HTR-8/SVneo (cell line): ENCODE measurements around the gene HPSE2.

Experiments used
- DNase-seq: peaks from one replicate; pipeline ENCODE4 v3.0.0; 2011; ENCODE audit warnings: low spot score, mixed read lengths; ENCODE audit not compliant: insufficient read length
- FAIRE-seq: peaks from 2 replicates; lab custom pipeline; 2011; peaks lifted over from hg19 to GRCh38; lab: Jason Lieb, UNC

The HPSE2 gene

GRCh38 chr10:98642281-98642680 is 593.4 kb downstream of the HPSE2 start:
- FAIRE-seq (no peak), DNase-seq (no peak)

DNA sequence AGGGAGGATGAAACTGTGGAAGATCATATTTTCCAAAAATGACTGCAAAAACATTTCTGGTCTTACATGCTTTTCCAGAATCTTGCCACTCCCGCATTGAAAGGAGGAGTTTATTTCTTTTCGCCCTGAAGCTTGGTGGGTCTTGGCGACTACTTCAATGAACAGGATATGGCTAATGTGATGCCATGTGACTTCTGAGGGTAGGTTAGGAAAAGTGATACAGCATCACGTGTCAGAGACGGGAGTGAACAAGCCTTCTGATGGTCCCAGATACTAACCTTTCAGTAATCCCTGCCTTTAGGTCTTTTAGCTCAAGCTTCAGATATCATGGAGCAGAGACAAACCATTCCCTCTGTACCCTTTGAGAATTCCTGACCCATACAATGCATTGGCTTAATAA is 596.7 kb downstream of the HPSE2 start:
- DNase-seq (no peak), FAIRE-seq (no peak)

DNA sequence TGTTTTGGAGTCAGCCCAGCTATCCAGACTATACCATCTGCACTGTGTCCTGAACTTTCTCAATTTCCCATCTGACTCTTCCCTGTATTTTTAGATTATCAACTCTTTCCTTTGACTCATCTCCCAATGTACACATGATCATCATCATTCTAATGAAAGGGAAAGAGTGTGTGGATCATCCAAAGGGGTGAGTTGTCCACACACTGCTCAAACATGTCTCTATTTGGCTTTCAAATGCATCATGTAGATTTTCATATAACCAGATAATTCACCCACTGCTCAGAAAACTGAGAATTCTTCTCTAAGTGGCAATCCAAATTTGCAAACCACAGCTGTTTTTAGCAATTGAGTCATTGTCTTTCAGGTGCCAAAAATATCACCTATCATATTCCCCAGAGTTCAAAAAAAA is 598.7 kb downstream of the HPSE2 start:
- DNase-seq (no peak), FAIRE-seq (no peak)

DNA sequence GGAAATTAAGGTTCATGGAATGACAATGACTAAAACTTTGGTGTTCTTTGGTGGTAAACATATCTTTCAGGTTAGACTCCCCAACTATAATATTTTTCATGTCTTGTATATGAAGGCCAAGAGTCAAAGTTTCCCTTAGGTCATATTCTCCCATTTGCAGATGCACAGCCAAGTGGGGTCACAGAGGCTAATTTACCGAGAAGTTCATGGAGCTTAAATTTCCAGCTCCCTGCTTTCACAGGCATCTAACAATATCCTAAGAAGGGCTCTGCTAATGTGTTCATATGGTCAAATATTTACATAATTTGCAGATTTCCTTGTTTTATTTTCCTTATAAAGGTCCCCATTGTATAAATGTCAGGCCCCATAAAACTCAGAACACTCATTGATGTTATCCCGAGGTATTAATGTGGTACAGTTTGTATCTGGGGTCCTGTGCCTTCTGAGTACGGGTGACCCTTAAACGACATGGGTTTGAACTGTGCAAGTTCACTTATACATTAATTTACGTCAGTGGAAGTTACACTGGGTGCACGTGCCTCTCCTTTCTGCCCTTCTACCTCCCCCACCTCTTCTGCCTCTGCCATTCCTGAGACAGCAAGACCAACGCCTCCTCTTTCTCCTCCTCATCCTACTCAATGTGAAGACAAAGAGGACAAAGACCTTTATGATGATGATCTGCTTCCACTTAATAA is 603.0 kb downstream of the HPSE2 start:
- FAIRE-seq (no peak), DNase-seq (no peak)

- no peak for DNase-seq
- no peak for FAIRE-seq
These were observed 607.4 kb downstream of the HPSE2 start for GRCh38 chr10:98628206-98628605.

- FAIRE-seq = no peak
- DNase-seq = no peak
These were observed 607.9 kb downstream of the HPSE2 start for GRCh38 chr10:98627711-98628110.

GRCh38 chr10:98624963-98625362 is 610.7 kb downstream of the HPSE2 start:
- DNase-seq (no peak), FAIRE-seq (no peak)

GRCh38 chr10:98623176-98623575 is 612.5 kb downstream of the HPSE2 start:
- DNase-seq = no peak
- FAIRE-seq = no peak

- FAIRE-seq = no peak
- DNase-seq = no peak
These were observed 614.0 kb downstream of the HPSE2 start for GRCh38 chr10:98621630-98622029.

- no peak for FAIRE-seq
- no peak for DNase-seq
These were observed 615.1 kb downstream of the HPSE2 start for GRCh38 chr10:98620503-98620902.

DNA sequence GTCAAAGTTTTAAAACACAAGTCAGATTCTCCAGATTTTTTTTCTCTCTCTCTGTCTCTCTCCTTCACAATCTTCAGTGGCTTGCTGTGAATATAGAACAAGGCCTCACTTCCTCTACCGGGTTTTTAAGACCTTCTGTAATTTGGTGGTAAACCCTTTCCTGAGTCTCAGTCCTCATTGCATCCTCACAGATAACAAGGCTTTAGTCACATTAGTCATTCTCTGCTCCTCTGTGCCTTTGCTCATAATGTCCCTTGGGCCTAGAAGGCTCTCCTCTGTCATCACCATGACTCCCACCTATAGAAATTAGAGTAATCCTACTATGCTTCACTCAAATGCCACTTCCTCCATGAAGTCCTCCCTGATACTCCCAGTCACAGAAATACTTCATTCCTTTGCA is 616.2 kb downstream of the HPSE2 start:
- no peak for DNase-seq
- FAIRE-seq = no peak

DNA sequence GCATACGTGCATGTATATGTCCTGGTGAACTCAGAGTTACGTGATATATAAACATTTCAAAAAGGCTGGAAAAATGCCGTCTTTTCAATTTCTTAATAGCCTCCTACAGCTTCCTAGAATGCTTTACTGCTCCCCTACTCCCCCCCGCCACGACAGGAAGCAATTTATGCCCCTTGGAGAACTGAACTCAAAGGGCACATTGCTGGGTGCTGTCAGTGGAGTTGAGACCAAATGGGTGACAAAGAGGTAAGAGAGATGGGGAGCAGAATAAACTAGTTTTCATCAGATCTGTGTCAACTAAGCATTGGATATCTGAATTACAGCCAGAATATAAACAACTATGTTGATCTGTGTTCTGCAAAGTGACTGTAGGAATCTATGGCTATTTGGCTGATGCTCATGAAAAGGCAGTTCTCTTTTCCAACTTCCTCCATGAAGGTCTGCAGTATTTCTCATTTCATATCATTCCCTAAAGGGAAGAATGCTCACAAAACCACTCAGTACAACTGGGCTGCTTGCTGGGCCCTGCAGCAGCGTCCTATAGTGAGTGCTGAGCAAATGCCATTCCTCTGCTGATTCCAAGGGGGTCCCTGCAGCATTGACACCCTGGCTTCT is 617.6 kb downstream of the HPSE2 start:
- FAIRE-seq (no peak), DNase-seq (no peak)

GRCh38 chr10:98613446-98613845 is 622.2 kb downstream of the HPSE2 start:
- FAIRE-seq (no peak), DNase-seq (no peak)

- DNase-seq (no peak), FAIRE-seq (no peak)
These were observed 624.2 kb downstream of the HPSE2 start for GRCh38 chr10:98611436-98611835.

DNA sequence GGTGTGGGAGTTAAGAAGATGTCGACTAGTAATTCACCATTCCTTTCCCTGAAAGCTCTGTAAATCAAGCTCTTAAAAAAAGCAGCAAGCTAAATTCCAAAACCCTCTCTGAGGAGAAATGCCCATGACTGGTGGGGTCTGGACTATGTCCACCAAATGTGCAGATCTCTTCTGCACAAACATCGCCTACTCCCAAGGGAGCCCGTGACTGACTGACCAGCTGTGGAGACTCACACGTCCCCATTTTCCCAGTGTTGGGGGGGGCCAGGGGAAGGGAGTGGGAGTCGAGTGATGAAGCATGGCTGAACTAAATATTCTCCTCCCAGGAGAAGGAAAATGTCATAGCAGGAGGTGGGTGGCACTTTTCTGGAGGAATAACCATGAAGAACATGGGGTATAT is 624.8 kb downstream of the HPSE2 start:
- no peak for FAIRE-seq
- DNase-seq = no peak

DNA sequence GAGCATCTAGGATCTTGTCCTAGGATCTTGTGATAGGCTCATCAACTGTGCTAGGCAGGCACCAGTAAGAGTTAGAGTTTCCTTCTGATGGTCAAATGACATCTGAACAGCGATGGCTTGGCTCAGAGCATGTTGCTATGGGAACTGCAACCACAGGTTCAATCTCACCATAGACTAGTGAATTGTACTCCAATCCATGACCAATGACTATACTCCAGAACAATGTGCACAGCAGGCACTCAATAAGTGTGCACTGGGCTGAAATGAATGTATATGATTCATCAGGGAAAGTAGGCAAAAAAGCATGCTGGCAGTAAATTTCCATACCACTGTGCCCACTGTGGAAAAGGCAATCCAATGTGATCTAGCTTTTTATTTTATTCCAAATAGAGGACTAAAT is 625.4 kb downstream of the HPSE2 start:
- FAIRE-seq = no peak
- DNase-seq = no peak

- FAIRE-seq = no peak
- no peak for DNase-seq
These were observed 626.4 kb downstream of the HPSE2 start for GRCh38 chr10:98609265-98609664.

GRCh38 chr10:98608411-98608810 is 627.2 kb downstream of the HPSE2 start:
- no peak for FAIRE-seq

GRCh38 chr10:98602224-98602623 is 633.4 kb downstream of the HPSE2 start:
- no peak for DNase-seq
- FAIRE-seq = no peak

More at GRCh38 chr10:98608411-98608810, 627.2 kb downstream of the HPSE2 start:
- DNase-seq = no peak

GRCh38 chr10:98599032-98599610 is 636.5 kb downstream of the HPSE2 start:
- DNase-seq = no peak
- no peak for FAIRE-seq

GRCh38 chr10:98596404-98596803 is 639.2 kb downstream of the HPSE2 start:
- FAIRE-seq (no peak), DNase-seq (no peak)

DNA sequence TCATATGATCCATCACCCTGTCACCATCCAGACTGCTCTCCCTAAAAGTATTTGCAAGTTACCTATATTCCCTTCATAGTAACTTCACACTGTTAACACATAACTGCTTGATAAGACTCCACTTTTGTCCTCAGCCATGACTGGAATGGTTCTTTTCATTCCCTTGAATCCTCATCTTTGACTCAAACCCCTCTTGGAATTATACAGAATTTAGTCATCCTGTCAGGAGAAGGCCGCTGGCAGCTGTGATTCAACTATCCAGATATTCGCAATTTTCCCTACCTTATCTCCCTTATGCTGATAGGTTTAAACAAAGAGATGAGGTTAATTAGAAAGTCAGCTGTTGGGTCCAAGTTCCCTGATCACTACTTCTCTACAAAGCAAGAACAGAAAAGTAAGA is 646.0 kb downstream of the HPSE2 start:
- no peak for DNase-seq
- no peak for FAIRE-seq
